GM18873 (cell line): ENCODE measurements around the gene PCBP4.

Experiments
- ATAC-seq: cut with Tn5 transposase; IDR thresholded peaks from one replicate; pipeline ENCODE4 v1.9.1; 2021; ENCODE audit warnings: mild to moderate bottlenecking, moderate library complexity, moderate number of reproducible peaks; ENCODE audit not compliant: unreplicated experiment, low FRiP score

Gene PCBP4

DNA sequence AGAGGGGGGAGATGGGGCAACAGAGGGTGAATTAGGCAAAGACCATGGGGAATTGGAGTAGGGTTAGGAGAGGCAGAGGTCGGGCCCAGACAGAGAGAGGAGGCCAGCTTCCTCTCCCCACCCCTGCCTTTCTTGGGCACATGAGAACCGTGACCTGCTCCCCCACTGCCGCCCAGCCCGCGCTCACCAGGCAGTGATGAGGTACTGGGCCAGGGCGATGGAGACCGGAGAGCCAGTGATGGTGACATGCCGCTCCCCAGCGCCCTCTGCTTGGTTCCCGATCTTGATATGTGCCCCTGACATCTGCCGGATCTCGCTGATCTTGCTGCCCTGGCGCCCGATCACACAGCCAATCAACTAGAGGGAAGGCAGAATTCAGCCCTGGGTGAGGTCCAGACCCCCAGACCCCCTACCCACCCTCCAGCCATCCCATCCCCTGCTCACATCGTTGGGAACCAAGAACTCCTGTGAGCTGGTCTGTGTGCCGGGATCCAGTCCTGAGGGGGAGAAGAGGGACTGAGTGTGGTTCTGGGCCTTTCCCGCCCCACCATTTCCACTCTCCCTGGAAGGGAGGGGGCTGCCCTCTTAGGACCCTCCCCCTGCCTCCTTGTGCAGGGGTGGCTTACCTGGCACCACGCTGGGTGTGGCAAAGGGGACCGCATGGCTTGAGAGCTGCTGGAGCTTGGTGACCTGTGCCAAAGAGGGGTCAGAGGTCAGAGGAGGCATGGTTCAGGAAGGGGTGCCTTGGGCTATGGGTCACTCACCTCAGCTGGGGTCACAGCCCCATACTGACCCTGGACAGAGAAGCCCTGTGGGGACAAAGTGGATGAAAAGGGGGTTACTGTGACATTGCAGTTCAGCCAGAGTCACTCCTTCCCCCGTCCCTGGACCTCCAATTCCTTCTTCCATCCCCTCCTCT lies 8.4 kb downstream of the PCBP4 start:
- no peak for ATAC-seq

DNA sequence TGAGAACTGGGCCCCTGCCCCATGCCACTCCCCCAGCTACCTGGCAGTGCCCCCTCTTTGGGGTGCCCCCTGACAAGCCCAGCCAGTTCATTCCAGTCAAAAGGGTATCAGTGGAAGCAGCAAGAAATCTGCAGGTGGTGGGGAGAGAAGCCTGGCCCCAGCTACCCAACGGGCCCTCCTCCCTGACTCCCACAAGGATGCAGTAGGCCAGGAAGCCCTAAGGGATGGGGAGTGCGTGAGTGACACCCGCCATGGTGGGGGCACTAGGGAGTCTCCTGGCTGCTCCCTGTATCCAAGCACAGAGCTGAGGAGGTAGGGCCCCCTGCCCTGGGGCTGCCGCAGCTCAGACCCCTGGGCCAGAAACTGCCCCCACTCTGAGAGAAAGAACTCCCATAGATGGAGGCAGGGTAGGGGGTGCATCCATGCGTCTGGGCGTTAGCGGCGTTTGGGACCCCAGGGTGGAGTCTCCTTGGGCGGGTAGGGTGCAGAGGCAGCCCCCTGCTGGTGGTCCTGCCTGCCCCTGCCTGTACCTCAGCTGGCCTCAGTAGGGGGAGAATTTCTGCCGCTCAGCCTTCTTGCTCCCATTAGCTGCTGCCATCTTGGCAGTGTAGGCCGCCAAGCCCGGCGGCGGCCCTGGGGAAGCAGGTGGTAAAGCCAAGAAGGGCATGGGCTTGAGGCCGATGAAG lies 9.6 kb downstream of the PCBP4 start:
- ATAC-seq, result no peak

DNA sequence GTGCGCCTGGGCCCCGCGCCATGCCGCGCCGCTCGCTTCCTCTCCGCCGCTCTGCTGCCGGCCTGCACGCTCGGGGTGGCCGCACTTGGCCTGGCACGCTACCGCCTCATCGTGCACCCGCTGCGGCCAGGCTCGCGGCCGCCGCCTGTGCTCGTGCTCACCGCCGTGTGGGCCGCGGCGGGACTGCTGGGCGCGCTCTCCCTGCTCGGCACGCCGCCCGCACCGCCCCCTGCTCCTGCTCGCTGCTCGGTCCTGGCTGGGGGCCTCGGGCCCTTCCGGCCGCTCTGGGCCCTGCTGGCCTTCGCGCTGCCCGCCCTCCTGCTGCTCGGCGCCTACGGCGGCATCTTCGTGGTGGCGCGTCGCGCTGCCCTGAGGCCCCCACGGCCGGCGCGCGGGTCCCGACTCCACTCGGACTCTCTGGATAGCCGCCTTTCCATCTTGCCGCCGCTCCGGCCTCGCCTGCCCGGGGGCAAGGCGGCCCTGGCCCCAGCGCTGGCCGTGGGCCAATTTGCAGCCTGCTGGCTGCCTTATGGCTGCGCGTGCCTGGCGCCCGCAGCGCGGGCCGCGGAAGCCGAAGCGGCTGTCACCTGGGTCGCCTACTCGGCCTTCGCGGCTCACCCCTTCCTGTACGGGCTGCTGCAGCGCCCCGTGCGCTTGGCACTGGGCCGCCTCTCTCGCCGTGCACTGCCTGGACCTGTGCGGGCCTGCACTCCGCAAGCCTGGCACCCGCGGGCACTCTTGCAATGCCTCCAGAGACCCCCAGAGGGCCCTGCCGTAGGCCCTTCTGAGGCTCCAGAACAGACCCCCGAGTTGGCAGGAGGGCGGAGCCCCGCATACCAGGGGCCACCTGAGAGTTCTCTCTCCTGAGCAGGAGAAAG lies 11.1 kb downstream of the PCBP4 start:
- no peak for ATAC-seq

DNA sequence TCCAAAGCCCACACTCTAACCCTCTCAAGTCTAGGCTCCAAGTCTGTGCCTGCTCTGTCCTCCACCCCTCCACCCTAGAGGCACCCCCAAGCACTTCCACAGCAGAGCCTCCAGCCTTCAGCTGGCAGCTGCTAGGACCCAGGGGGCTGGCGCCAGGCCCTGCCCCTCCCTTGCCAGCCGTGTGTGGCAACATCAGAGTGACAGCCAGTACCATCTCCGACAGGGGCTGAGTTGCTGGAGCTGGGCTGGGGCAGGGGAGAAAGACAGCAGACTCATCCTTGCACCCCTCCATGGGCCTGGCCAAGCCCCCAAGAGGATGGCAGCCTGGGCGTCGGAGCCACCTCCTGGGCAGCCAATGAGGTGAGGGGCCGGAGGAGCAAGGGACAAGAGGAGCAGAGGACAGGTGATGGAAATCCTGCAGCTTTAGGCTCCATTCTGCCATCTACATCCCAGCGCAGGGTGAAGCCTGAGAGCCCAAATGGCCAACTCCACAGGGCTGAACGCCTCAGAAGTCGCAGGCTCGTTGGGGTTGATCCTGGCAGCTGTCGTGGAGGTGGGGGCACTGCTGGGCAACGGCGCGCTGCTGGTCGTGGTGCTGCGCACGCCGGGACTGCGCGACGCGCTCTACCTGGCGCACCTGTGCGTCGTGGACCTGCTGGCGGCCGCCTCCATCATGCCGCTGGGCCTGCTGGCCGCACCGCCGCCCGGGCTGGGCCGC lies 11.9 kb downstream of the PCBP4 start, which contains the start of gene GPR62:
Gene GPR62 (plus strand): TSS at position 207 of the 718 bp plus-strand sequence. CDS start 272 bp downstream, at position 479.
- ATAC-seq, result no peak

DNA sequence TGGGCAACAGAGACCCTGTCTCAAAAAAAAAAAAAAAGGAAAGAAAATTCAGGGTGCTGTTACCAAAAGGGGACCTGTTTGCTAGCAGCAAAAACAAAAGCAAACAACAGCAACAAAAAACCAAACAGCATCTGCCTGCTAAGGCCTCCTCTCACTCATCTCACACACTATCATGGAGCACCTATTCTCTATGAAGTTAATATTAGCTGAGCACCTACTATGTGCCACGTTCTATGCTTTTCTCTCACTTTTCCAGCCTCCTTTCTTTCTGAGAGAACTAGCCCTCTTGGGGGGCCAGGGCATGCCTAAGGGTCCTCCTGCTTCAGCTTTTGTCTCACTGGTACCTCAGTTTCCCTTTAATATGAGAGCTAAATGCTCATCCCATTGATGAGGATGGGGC lies 12.5 kb downstream of the PCBP4 start:
- ATAC-seq, result no peak

DNA sequence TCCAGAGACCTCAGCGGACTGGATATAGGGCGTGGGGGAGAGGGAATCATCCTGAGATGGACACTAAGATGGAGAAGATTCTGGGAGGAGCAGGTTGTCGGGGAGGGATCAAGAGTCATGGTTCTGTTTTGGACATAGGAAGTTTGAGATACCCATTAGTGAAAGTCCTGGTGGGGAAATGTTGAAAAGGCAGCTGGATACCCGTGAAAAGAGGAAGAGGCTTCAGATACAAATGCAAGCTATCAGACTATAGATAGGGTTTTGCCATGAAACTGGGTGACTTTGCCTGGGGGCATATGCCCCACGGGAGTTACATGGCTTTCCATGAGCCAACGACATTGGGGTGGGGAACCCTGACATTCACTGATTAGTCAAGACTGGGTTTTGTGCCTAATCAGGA lies 13.1 kb downstream of the PCBP4 start:
- ATAC-seq, result no peak

DNA sequence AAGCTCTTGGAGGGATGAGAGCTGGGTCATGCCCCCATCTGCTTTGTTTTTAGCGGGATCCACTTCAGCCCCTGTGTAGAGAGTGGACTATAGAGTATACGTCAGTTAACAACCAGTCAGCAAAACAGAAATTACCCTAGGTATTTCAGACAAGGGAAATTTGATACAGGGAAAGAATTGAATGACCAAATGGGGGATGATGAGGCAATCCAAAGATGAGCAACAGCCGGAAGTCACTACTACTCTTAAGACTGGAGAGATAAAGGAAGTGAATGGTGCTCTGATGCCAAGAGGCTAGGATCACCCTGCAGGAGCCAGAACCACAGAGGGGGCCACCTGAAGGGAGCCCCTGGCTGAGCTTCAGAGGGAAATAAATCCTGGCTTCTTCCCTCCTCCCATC lies 13.8 kb downstream of the PCBP4 start:
- ATAC-seq, result no peak

DNA sequence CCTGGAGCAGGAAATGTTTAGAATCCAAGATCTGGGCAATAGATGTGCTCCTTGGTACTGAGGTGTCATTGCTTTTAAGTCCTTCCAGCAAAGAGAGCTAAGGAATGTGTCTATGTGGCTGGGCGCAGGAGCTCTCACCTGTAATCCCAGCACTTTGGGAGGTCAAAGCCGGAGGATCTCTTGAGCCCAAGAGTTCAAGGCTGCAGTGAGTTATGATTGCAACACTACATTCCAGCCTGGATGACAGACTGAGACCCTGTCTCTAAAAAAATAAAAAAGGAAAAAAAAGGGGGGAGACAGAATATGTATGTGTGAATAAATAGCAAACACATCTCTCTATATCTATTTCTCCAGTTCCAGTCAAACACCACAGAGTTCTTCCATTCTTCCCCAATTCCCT lies 16.4 kb downstream of the PCBP4 start:
- ATAC-seq, result no peak

DNA sequence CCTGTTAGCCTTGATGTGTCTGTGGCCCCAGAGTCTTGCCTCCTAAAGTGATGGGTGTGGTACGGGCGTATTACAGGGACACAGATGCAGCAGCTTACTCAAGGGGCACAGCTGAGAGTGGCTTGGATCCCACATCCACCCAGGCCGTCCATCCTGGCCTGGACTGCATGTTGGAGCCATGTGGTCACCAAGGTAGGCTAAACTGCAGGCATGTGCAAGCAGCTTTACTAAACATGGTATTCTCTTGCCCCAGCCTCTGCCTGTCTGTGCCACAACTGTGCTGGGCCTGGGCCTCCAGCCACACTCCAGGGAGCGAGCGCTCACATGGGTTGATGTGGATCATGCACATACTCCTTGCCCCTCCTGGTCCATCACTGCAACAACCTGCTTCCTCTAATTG lies 18.1 kb downstream of the PCBP4 start:
- ATAC-seq, result no peak

DNA sequence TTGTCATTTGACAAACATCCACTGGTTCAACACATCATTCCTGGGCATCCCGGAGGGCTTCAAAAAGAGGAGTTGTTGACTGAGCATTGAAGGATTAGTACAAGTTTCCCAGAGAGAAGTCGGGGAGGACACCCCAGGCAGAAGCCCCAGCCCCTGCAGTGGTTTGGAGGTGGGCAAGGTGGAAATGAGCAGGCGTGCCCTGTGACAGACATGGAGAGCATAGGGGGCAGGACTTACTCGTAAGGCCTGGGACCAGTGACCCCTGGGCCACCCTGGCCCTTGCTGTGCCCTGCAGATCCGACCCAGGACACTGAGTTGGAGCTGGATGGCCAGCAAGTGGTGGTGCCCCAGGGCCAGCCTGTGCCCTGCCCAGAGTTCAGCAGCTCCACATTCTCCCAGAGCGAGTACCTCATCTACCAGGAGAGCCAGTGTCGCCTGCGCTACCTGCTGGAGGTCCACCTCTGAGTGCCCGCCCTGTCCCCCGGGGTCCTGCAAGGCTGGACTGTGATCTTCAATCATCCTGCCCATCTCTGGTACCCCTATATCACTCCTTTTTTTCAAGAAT lies 19.2 kb downstream of the PCBP4 start:
- ATAC-seq, result no peak

DNA sequence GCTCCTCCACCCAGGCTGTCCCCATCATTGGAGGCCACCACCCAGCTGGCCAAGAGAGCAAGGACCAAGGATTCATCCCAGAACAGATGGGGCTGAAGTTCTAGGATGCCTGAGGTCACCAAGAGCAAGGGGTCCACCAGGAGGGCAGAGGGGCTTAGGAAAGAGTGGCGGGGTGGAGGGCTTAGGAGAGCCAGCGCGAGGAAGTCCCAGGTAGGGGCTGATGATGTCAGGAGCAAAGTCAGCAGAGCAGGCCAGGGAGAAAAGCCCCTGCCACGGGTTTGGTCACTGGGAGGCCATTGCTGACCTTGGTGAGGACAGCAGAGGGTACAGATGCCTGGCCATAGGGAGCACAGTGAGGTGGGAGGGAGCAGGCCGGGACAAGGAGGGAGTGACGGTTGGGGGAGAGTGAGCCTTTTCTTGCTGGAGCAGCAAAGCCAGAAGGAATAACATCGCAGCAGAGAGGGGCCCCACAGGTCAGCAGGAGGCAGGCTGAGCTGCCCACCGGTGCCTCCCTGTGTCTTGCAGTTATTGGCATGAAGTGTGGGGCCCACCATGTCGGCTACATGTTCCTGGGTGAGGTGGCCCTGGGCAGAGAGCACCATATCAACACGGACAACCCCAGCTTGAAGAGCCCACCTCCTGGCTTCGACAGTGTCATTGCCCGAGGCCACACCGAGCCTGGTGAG lies 19.9 kb downstream of the PCBP4 start:
- no peak for ATAC-seq

DNA sequence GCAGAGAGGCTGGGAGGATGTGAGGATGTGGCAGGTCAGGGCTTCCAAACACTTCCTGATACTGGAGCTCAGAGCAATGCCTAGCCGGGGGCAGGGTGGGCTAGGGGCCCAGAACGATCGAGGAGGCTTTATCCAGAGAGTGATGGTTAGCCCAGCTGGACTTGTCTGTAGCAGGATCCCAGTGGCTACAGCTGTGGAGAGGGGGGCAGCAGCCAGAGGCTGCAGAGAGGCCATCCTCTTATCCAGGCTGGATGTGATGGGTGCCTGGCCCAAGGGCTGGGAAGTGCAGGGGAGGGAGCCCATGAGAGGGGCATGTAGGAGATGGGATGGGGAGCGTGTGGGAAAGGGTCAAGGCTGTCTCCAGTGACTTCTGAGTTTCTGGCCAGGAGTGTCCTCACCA lies 20.5 kb downstream of the PCBP4 start:
- no peak for ATAC-seq

DNA sequence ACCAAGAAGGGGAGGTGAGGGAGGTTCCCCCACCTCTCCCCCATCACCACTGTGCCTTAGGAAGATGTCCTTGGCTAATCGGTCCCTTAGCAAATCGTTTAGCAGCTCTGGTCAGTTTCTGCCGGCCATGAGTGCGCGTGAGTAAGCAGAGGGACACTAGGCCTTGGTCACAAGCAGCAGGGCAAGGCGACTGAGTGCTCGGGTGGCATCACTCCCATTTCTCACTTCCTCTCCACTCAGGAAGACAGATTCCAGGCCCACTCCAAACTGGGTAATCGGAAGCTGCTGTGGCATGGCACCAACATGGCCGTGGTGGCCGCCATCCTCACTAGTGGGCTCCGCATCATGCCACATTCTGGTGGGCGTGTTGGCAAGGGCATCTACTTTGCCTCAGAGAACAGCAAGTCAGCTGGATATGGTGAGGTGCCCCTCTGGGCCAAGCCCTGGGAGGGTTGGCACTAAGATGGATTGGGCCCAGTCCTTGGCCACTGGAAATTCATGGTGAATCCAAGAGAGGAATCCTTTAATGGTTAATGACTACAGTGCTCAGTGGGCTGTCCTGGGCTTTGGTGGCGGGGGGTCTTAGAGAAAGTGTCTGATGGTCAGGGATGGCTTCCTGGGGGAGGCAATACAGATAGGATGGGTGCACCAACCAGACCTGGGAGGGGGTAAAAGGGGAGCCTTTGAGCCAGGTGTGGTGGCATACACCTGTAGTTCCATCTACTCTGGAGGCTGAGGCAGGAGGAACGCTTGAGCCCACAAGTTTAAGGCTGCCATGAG lies 21.1 kb downstream of the PCBP4 start:
- ATAC-seq, result no peak

DNA sequence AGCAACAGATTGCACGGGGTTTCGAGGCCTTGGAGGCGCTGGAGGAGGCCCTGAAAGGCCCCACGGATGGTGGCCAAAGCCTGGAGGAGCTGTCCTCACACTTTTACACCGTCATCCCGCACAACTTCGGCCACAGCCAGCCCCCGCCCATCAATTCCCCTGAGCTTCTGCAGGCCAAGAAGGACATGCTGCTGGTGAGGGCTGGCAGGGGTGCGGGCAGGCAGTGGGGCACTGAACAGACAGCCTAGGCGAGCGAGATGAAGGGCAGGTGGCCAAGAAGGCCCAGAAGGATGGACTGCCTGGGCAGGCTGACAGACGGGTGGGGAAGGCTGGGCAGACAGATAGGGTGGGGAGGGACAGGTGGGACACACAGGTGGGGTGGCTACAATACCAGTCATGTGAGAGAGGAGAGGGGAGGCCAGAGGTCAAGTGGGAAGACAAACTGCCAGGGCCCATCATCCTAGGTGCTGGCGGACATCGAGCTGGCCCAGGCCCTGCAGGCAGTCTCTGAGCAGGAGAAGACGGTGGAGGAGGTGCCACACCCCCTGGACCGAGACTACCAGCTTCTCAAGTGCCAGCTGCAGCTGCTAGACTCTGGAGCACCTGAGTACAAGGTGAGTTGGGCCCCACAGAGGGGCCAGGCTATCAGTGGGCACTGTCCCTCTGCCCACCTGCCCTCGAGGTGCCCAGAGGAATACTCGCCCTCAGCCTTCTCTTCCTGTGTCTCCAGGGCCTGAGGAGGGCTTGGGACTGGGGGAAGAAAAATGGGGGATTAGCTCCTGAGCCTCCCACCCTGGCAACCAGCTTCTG lies 22.0 kb downstream of the PCBP4 start:
- no peak for ATAC-seq

DNA sequence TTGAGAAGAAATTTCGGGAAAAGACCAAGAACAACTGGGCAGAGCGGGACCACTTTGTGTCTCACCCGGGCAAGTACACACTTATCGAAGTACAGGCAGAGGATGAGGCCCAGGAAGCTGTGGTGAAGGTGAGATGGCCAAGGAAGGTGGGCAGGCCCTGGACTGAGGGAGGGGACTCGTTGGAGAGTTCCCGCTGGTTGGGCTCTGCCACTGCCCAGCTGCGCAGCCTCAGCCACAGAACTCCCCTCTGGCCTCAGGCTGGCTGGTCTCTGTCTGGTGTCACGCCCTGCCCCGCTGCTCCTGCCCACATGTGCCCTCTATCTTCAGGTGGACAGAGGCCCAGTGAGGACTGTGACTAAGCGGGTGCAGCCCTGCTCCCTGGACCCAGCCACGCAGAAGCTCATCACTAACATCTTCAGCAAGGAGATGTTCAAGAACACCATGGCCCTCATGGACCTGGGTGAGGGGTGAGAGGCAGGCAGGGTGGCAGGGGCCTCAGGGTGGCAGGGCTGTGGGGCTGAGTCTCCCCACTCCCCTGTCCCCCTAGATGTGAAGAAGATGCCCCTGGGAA lies 22.7 kb downstream of the PCBP4 start:
- no peak for ATAC-seq

DNA sequence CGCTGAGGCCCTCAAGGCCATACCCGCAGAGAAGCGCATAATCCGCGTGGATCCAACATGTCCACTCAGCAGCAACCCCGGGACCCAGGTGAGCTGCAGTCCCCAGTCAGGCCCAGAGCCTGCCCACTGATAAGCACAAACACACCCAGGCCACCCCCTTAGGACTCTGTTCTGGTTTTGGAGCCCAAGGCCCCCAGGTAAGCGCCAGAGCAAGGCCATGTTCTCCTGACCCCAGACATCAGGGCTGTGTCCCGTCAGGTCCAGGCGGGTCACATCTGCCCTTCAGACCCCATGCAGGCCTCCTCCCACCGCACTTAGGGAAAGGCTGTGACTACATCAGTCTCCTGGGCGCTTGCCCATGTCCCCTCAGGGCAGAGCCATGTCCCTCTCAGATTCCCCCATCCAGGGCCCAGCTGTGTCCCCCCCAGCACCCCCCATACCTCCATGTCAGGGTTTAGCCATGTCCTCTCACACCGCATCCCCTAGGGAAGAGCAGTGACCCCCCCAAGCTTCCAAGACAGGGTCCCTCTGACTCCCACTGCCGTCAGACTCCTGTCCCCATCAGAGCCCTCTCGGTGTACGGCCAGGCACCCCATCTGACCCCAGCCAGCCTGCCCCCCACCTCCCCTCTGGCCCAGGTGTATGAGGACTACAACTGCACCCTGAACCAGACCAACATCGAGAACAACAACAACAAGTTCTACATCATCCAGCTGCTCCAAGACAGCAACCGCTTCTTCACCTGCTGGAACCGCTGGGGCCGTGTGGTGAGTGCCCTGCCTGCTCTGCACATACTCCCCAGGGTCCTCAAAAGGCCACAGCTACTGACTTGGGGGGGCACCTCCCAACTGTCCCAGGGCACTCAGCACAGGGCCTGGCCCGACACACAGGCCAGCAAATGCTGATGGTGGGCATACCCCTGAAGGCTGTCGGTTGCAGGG lies 23.5 kb downstream of the PCBP4 start:
- ATAC-seq, result no peak
